ENCODE results near the gene SERGEF.

Gene SERGEF

GRCh38 chr11:17988465-17988864 is 24.4 kb downstream of the SERGEF start:
- no peak overlapping the region for H3K9ac ChIP-seq (ENCODE audit: low read length)
- H3K27ac ChIP-seq (ENCODE audit: low read length): no peak overlapping the region
- H4K20me1 ChIP-seq (ENCODE audit: insufficient read depth, low read length): no peaks in the 10 kb centered on the region
- no peak overlapping the region for H3K4me3 ChIP-seq (ENCODE audit: low read length)
- no peak for DNase-seq
- TF ChIP-seq, protein P1, sequence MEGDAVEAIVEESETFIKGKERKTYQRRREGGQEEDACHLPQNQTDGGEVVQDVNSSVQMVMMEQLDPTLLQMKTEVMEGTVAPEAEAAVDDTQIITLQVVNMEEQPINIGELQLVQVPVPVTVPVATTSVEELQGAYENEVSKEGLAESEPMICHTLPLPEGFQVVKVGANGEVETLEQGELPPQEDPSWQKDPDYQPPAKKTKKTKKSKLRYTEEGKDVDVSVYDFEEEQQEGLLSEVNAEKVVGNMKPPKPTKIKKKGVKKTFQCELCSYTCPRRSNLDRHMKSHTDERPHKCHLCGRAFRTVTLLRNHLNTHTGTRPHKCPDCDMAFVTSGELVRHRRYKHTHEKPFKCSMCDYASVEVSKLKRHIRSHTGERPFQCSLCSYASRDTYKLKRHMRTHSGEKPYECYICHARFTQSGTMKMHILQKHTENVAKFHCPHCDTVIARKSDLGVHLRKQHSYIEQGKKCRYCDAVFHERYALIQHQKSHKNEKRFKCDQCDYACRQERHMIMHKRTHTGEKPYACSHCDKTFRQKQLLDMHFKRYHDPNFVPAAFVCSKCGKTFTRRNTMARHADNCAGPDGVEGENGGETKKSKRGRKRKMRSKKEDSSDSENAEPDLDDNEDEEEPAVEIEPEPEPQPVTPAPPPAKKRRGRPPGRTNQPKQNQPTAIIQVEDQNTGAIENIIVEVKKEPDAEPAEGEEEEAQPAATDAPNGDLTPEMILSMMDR (IDR thresholded peaks at IDR 0.05; ENCODE audit: low read length): no peak
- TF ChIP-seq EZH2 (optimal IDR thresholded peaks at IDR 0.05; ENCODE audit: low read depth, low read length): no peak
- no peak for TF ChIP-seq EZH2phosphoT487 (IDR thresholded peaks at IDR 0.05; ENCODE audit: low read length)
- no peaks in the 10 kb centered on the region for H3K9me2 ChIP-seq (replicated peaks; ENCODE audit: insufficient read depth, low read length)
- H3K4me1 ChIP-seq (ENCODE audit: low read length): no peaks in the 10 kb centered on the region
- no peaks in the 10 kb centered on the region for H3K27me3 ChIP-seq (replicated peaks; ENCODE audit: insufficient read depth, low read length)
- H2AFZ ChIP-seq (ENCODE audit: low read length): no peak overlapping the region
- no peak overlapping the region for H3K4me2 ChIP-seq (ENCODE audit: low read depth, low read length)
- no peaks in the 10 kb centered on the region for H3K36me3 ChIP-seq (replicated peaks; ENCODE audit: insufficient read depth, low read length)
- no peaks in the 10 kb centered on the region for H3K79me2 ChIP-seq (ENCODE audit: low read length)
- no peaks in the 10 kb centered on the region for H3F3A ChIP-seq (ENCODE audit: insufficient read depth, low read length)
- H3K9me3 ChIP-seq (replicated peaks; ENCODE audit: insufficient read depth, low read length): no peaks in the 10 kb centered on the region

GRCh38 chr11:17987826-17988225 is 25.0 kb downstream of the SERGEF start:
- no peaks in the 10 kb centered on the region for H3K4me1 ChIP-seq (ENCODE audit: low read length)
- H3K79me2 ChIP-seq (ENCODE audit: low read length): no peaks in the 10 kb centered on the region
- H2AFZ ChIP-seq (ENCODE audit: low read length): no peak overlapping the region
- no peaks in the 10 kb centered on the region for H3K36me3 ChIP-seq (replicated peaks; ENCODE audit: insufficient read depth, low read length)
- no peaks in the 10 kb centered on the region for H3F3A ChIP-seq (ENCODE audit: insufficient read depth, low read length)
- H4K20me1 ChIP-seq (ENCODE audit: insufficient read depth, low read length): no peaks in the 10 kb centered on the region
- no peak overlapping the region for H3K4me2 ChIP-seq (ENCODE audit: low read depth, low read length)
- DNase-seq: no peak
- TF ChIP-seq EZH2phosphoT487 (IDR thresholded peaks at IDR 0.05; ENCODE audit: low read length): no peak
- no peak for TF ChIP-seq EZH2 (optimal IDR thresholded peaks at IDR 0.05; ENCODE audit: low read depth, low read length)
- TF ChIP-seq, protein P1 (IDR thresholded peaks at IDR 0.05; ENCODE audit: low read length): no peak
- H3K27ac ChIP-seq (ENCODE audit: low read length): no peak overlapping the region
- H3K27me3 ChIP-seq (replicated peaks; ENCODE audit: insufficient read depth, low read length): no peaks in the 10 kb centered on the region
- H3K9ac ChIP-seq (ENCODE audit: low read length): no peak overlapping the region
- H3K9me2 ChIP-seq (replicated peaks; ENCODE audit: insufficient read depth, low read length): no peaks in the 10 kb centered on the region
- H3K4me3 ChIP-seq (ENCODE audit: low read length): no peak overlapping the region
- H3K9me3 ChIP-seq (replicated peaks; ENCODE audit: insufficient read depth, low read length): no peaks in the 10 kb centered on the region

GRCh38 chr11:17986711-17987220 is 26.1 kb downstream of the SERGEF start:
- Histone ChIP-seq H3K79me2 (ENCODE audit: low read length) (no peaks in the 10 kb centered on the region), H3K9ac (ENCODE audit: low read length) (no peak overlapping the region), H3K4me3 (ENCODE audit: low read length) (no peak overlapping the region), H4K20me1 (ENCODE audit: insufficient read depth, low read length) (no peaks in the 10 kb centered on the region), H3K9me2 (replicated peaks; ENCODE audit: insufficient read depth, low read length) (no peaks in the 10 kb centered on the region), H3F3A (ENCODE audit: insufficient read depth, low read length) (no peaks in the 10 kb centered on the region), H3K36me3 (replicated peaks; ENCODE audit: insufficient read depth, low read length) (no peaks in the 10 kb centered on the region), H3K27ac (ENCODE audit: low read length) (no peak overlapping the region), H3K4me1 (ENCODE audit: low read length) (no peaks in the 10 kb centered on the region), H3K4me2 (ENCODE audit: low read depth, low read length) (no peak overlapping the region), H3K9me3 (replicated peaks; ENCODE audit: insufficient read depth, low read length) (no peaks in the 10 kb centered on the region), H3K27me3 (replicated peaks; ENCODE audit: insufficient read depth, low read length) (no peaks in the 10 kb centered on the region), H2AFZ (ENCODE audit: low read length) (no peak overlapping the region)
- DNase-seq: no peak
- TF ChIP-seq, protein P1 (IDR thresholded peaks at IDR 0.05; ENCODE audit: low read length): no peak; the same call in 1 of the 2 replicates
- TF ChIP-seq EZH2 (optimal IDR thresholded peaks at IDR 0.05; ENCODE audit: low read depth, low read length) (no peak), EZH2phosphoT487 (IDR thresholded peaks at IDR 0.05; ENCODE audit: low read length) (no peak)
